B cell (primary cell): ENCODE measurements around the gene OR2B2. TPM values are rescaled to one million over a fixed set of nuclear protein-coding genes. Genes with fewer than 3 reads are reported as not detected.
A peak's percentile ranks its signal among the peaks of the same experiment; 100 is the strongest.

Source experiments
- ATAC-seq: fragments of 200-7000 bp; cut with Tn5 transposase; one replicate; pipeline ENCODE4 v1.10.0; 2021; ENCODE audit warnings: low read depth, mild to moderate bottlenecking, moderate number of reproducible peaks, moderate library complexity
- CTCF ChIA-PET: fragments of 350-600 bp; sonication (Branson Sonifier 250); formaldehyde crosslinking; loops from one replicate; lab custom pipeline; 2021; ENCODE audit warnings: antibody characterized with exemption, inconsistent platforms; lab: Charles Lee
- POLR2A ChIA-PET: fragments of 350-600 bp; sonication (Branson Sonifier 250); formaldehyde crosslinking; loops from one replicate; lab custom pipeline; 2021; ENCODE audit warnings: antibody characterized with exemption; lab: Charles Lee
- DNase-seq: peaks from one replicate; pipeline ENCODE4 v3.0.0; 2013
- H2AFZ ChIP-seq: 2 replicates; pipeline ENCODE4 v1.6.1; 2012; ENCODE audit warnings: mild to moderate bottlenecking, low read depth, low read length; ENCODE audit not compliant: insufficient read depth, poor library complexity, severe bottlenecking
- H3K27ac ChIP-seq, 2 donors: 1 replicate in 1 of 2; 2 replicates in 1 of 2; pipeline ENCODE4 v1.5.1; 2012 to 2013; ENCODE audit warnings: low read length in 2 of 2, mild to moderate bottlenecking in 2 of 2, moderate library complexity in 1 of 2
- H3K27me3 ChIP-seq, 4 experiments: fragments of 200-600 bp in 1 of 4; sonication (generic) in 1 of 4; replicated peaks in 1 of 4; 1 replicate in 2 of 4; 2 replicates in 2 of 4; pipeline versions ENCODE4 v1.6.1 to v1.7.0; 2013 to 2016; ENCODE audit warnings: low read length in 3 of 4, mild to moderate bottlenecking in 2 of 4, mixed read lengths in 1 of 4, moderate library complexity in 1 of 4; ENCODE audit not compliant: insufficient read depth in 4 of 4, control insufficient read depth in 3 of 4; ENCODE audit errors: control extremely low read depth in 1 of 4
- H3K36me3 ChIP-seq, 2 experiments: replicated peaks in 1 of 2; 1 replicate in 1 of 2; 2 replicates in 1 of 2; pipeline versions ENCODE4 v1.6.1 to v1.7.1; 2013; ENCODE audit warnings: low read length in 1 of 2; ENCODE audit not compliant: insufficient read depth in 2 of 2, control insufficient read depth in 1 of 2; ENCODE audit errors: control extremely low read depth in 1 of 2, extremely low read depth in 1 of 2
- H3K4me1 ChIP-seq, 2 donors: fragments of 200-600 bp in 1 of 2; sonication (generic) in 1 of 2; 1 replicate in 1 of 2; 2 replicates in 1 of 2; pipeline versions ENCODE4 v1.5.1 to v1.6.1; 2013 to 2017; ENCODE audit warnings: low read length in 2 of 2; ENCODE audit not compliant: control insufficient read depth in 2 of 2, insufficient read depth in 2 of 2
- H3K4me2 ChIP-seq: replicated peaks from 2 replicates; pipeline ENCODE3; 2012; ENCODE audit warnings: mild to moderate bottlenecking, low read depth, low read length; ENCODE audit not compliant: poor library complexity, severe bottlenecking
- H3K4me3 ChIP-seq, 5 experiments: fragments of 200-600 bp in 1 of 5; sonication (generic) in 1 of 5; 1 replicate in 3 of 5; 2 replicates in 2 of 5; pipeline versions ENCODE4 v1.5.1 to v1.7.0; 2011 to 2016; ENCODE audit warnings: low read length in 4 of 5, mild to moderate bottlenecking in 4 of 5, low read depth in 2 of 5, control low read depth in 1 of 5, moderate library complexity in 1 of 5; ENCODE audit not compliant: insufficient read depth in 1 of 5; ENCODE audit errors: control extremely low read depth in 1 of 5, extremely low read depth in 1 of 5
- H3K79me2 ChIP-seq: fragments of 200-600 bp; sonication (generic); one replicate; pipeline ENCODE4 v1.6.0; 2016; ENCODE audit warnings: low read length; ENCODE audit not compliant: control insufficient read depth, insufficient read depth
- H3K9ac ChIP-seq: fragments of 200-600 bp; sonication (generic); 2 replicates; pipeline ENCODE4 v1.6.1; 2017; ENCODE audit warnings: mild to moderate bottlenecking, low read length, moderate library complexity
- H3K9me3 ChIP-seq, 3 donors: one replicate each; pipeline versions ENCODE4 v1.6.1 to v1.7.1; 2013; ENCODE audit warnings: low read length in 2 of 3; ENCODE audit not compliant: control insufficient read depth in 2 of 3, insufficient read depth in 1 of 3; ENCODE audit errors: control extremely low read depth in 1 of 3
- H4K20me1 ChIP-seq: 2 replicates; pipeline ENCODE4 v1.6.0; 2012; ENCODE audit warnings: mild to moderate bottlenecking, low read length; ENCODE audit not compliant: insufficient read depth, control insufficient read depth, poor library complexity, severe bottlenecking
- H3K27ac Mint-ChIP-seq: one replicate; pipeline ENCODE4 v1.8.0; 2021; ENCODE audit warnings: mixed read lengths
- H3K27me3 Mint-ChIP-seq: one replicate; pipeline ENCODE4 v1.8.0; 2021; ENCODE audit warnings: mixed read lengths
- H3K4me1 Mint-ChIP-seq: one replicate; pipeline ENCODE4 v1.8.0; 2021; ENCODE audit warnings: mixed read lengths
- H3K4me3 Mint-ChIP-seq: one replicate; pipeline ENCODE4 v1.8.0; 2021; ENCODE audit warnings: mixed read lengths
- H3K9me3 Mint-ChIP-seq: one replicate; pipeline ENCODE4 v1.8.0; 2022; ENCODE audit warnings: mixed read lengths; ENCODE audit not compliant: insufficient read depth
- EZH2 ChIP-seq: IDR thresholded peaks from 2 replicates; pipeline ENCODE4 v1.6.1; 2012; ENCODE audit warnings: borderline replicate concordance, low read depth, mild to moderate bottlenecking, moderate library complexity, low read length; ENCODE audit not compliant: insufficient read depth, poor library complexity, severe bottlenecking
- WGBS: methylation state at CpG from one replicate; pipeline ENCODE4 v1.1.5; 2013; ENCODE audit warnings: missing lambda C conversion rate; ENCODE audit not compliant: insufficient coverage; 5-methylcytosine and 5-hydroxymethylcytosine counted together
- intact Hi-C: fragments of 100-400 bp; cut with micrococcal nuclease; formaldehyde crosslinking; loops from one replicate; pipeline ENCODE4 v1.10.0; 2022
- polyA plus RNA-seq: library from polyadenylated mRNA; depleted of rRNA; stranded (reverse); fragments of >200 nt; gene quantifications from 2 replicates; pipeline ENCODE4 v1.2.3, GENCODE V29; 2012
- total RNA-seq, 2 donors: library from RNA; stranded (reverse); fragments of 120-200 nt in 1 of 2; gene quantifications; 1 replicate in 1 of 2; 2 replicates in 1 of 2; pipeline versions ENCODE4 v1.2.3 to v1.2.4, GENCODE V29; 2013 to 2022
- TF ChIP-seq, protein P1 (sequence below): fragments of 200-600 bp; IDR thresholded peaks from one replicate; pipeline ENCODE4 v1.8.0; 2022; ENCODE audit warnings: antibody characterized with exemption, mild to moderate bottlenecking

OR2B2 gene
- total and polyA plus RNA-seq, 2 donors (not counting 1 experiment from before 2014, with no cell fraction given) = not detected

DNA sequence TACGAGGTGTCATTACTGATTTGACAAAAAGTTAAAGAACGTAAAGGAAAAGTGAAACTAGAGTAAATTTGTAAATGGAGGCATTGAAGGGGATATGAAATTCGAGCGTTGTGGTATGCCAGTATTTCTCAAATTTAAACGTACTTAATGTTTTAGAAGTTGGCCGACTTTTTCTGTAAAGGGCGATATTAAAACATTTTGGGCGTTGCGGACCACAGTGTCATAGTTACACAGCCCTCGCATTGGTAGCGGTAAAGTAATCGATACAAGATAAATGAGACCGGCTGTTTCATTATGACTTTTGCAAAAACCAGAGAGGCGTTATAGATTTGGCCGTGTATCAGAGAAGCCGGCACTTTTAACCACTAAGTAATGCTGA lies 39.6 kb downstream of the OR2B2 start:
- POLR2A ChIA-PET = interaction anchor here (0.9 to 6.1 kb wide), 19 partner anchors 7 to 1851 kb away, joined by 3 to 93 read pairs (median 10); a partner anchor contains a TSS
- WGBS = 2% methylated on average over 11 of the region's 16 CpGs
- CTCF ChIA-PET = interaction anchor here (1.0 to 6.2 kb wide), 14 partner anchors 18 to 725 kb away, joined by 3 to 43 read pairs (median 6); a partner anchor contains a TSS
- no peak for DNase-seq
- Histone ChIP-seq H3K4me2 (peak overlapping the region; percentile 77), H3K9ac (peak overlapping the region; percentile 73), H3K79me2 (no peaks in the 10 kb centered on the region), H3K27me3 (no peaks in the 10 kb centered on the region), H3K27ac (peak overlapping the region; percentile 79 to 88), H3K4me1 (peaks cover 18 to 29% of the 10 kb centered on the region in 2 donors), H4K20me1 (no peaks in the 10 kb centered on the region), H2AFZ (peak overlapping the region; percentile 70), H3K36me3 (no peaks in the 10 kb centered on the region), H3K9me3 (peaks cover 0 to 14% (median 0%) of the 10 kb centered on the region in 3 donors), H3K4me3 (peak overlapping the region; percentile 66 to 99 (median 76))
- ATAC-seq = peak; percentile 16
- Mint-ChIP-seq H3K4me3 (peak overlapping the region; percentile 84), H3K4me1 (peaks cover 24% of the 10 kb centered on the region), H3K9me3 (no peaks in the 10 kb centered on the region), H3K27me3 (no peaks in the 10 kb centered on the region), H3K27ac (peak overlapping the region; percentile 98)
- TF ChIP-seq, protein P1, sequence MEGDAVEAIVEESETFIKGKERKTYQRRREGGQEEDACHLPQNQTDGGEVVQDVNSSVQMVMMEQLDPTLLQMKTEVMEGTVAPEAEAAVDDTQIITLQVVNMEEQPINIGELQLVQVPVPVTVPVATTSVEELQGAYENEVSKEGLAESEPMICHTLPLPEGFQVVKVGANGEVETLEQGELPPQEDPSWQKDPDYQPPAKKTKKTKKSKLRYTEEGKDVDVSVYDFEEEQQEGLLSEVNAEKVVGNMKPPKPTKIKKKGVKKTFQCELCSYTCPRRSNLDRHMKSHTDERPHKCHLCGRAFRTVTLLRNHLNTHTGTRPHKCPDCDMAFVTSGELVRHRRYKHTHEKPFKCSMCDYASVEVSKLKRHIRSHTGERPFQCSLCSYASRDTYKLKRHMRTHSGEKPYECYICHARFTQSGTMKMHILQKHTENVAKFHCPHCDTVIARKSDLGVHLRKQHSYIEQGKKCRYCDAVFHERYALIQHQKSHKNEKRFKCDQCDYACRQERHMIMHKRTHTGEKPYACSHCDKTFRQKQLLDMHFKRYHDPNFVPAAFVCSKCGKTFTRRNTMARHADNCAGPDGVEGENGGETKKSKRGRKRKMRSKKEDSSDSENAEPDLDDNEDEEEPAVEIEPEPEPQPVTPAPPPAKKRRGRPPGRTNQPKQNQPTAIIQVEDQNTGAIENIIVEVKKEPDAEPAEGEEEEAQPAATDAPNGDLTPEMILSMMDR = no peak
- no peak for TF ChIP-seq EZH2
- intact Hi-C loops = loop anchor here (1.0 to 2.0 kb wide), 8 partner anchors 7 to 1846 kb away; a partner anchor contains a TSS
